HCT116 (cell line): ENCODE results near the gene GNAT2.

Experiments used
- CEBPB ChIP-seq: IDR thresholded peaks from 2 replicates; pipeline ENCODE4 v1.6.1; 2012; ENCODE audit warnings: low read depth
- CTCF ChIP-seq, 3 experiments: fragments of 200-600 bp in 1 of 3; sonication (generic) in 1 of 3; IDR thresholded peaks in 2 of 3; conservative IDR thresholded peaks in 1 of 3; 2 replicates each; pipeline ENCODE4 v1.5.1; 2012 to 2017; ENCODE audit warnings: low read depth in 2 of 3, low read length in 2 of 3, antibody characterized with exemption in 1 of 3, borderline replicate concordance in 1 of 3, control low read depth in 1 of 3, mild to moderate bottlenecking in 1 of 3, mixed read lengths in 1 of 3, mixed run types in 1 of 3, moderate library complexity in 1 of 3; ENCODE audit not compliant: insufficient read depth in 1 of 3
- EZH2 ChIP-seq: fragments of 200-600 bp; sonication (generic); IDR thresholded peaks from 2 replicates; pipeline ENCODE4 v1.6.1; 2017; ENCODE audit warnings: antibody characterized with exemption, mixed run types
- JUND ChIP-seq: IDR thresholded peaks from 2 replicates; pipeline ENCODE4 v1.6.1; 2012
- POLR2A ChIP-seq: IDR thresholded peaks from 2 replicates; pipeline ENCODE4 v1.7.0; 2011; ENCODE audit warnings: borderline replicate concordance; ENCODE audit not compliant: insufficient read depth, insufficient read length; ENCODE audit errors: extremely low read depth
- RAD21 ChIP-seq: IDR thresholded peaks from 2 replicates; pipeline ENCODE4 v1.6.1; 2012; ENCODE audit warnings: low read depth, mild to moderate bottlenecking
- SP1 ChIP-seq: IDR thresholded peaks from 2 replicates; pipeline ENCODE4 v1.6.1; 2012; ENCODE audit warnings: low read depth
- ZNF274 ChIP-seq: fragments of 200-500 bp; sonication (Bioruptor generic); IDR thresholded peaks from 2 replicates; pipeline ENCODE4 v1.6.1; 2014; ENCODE audit warnings: mild to moderate bottlenecking, low read depth, low read length, inconsistent platforms
- TF ChIP-seq, protein P1 (sequence below): IDR thresholded peaks from 2 replicates; pipeline ENCODE4 v1.6.1; 2012

DNA sequence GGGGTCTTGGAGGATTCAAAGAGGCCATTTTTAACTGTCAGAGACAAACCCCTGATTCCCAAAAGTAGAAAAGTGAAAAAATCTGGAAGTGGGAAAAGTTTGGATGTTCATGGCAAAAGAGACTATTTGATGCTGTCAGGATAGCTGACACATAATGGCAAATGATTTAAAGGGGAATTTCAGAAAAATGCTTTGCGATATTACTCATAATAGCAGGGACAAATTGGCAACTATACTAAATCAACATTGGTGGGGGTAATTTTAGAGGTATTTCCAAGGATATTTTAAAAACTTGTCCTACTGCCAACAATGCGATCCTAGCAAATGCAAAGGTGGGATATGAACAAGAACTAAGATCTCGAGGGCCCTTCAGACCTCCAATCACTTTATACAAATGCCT lies 31.2 kb upstream of the GNAT2 start:
- no peak for TF ChIP-seq CTCF (IDR thresholded peaks at IDR 0.05 in 2 of 3, conservative IDR thresholded peaks at IDR 0.05 in 1 of 3; ENCODE audit: borderline replicate concordance in 1 of 3, insufficient read depth in 1 of 3, low read depth in 2 of 3, low read length in 2 of 3)
- no peak for TF ChIP-seq RAD21
- TF ChIP-seq, protein P1, sequence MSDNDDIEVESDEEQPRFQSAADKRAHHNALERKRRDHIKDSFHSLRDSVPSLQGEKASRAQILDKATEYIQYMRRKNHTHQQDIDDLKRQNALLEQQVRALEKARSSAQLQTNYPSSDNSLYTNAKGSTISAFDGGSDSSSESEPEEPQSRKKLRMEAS, result no peak
- no peak for TF ChIP-seq CEBPB
- TF ChIP-seq SP1, result no peak
- TF ChIP-seq POLR2A, result no peak
- no peak for TF ChIP-seq ZNF274
- no peak for TF ChIP-seq EZH2
- TF ChIP-seq JUND, result no peak
